Fibroblast of pulmonary artery (primary cell): ENCODE data around the gene METTL1.

Experiments used
- DNase-seq: peaks from one replicate; pipeline ENCODE4 v3.0.0-alpha.2; 2010; ENCODE audit warnings: low read depth
- H3K4me3 ChIP-seq: replicated peaks from 2 replicates; pipeline ENCODE4 v1.5.1; 2011; ENCODE audit warnings: low read depth, mild to moderate bottlenecking, control low read depth, low read length, moderate library complexity
- TF ChIP-seq, protein P1 (sequence below): IDR thresholded peaks from 2 replicates; pipeline ENCODE4 v1.5.1; 2011; ENCODE audit warnings: mild to moderate bottlenecking, control low read depth, low read length, inconsistent platforms; ENCODE audit errors: missing control alignments

METTL1 gene

DNA sequence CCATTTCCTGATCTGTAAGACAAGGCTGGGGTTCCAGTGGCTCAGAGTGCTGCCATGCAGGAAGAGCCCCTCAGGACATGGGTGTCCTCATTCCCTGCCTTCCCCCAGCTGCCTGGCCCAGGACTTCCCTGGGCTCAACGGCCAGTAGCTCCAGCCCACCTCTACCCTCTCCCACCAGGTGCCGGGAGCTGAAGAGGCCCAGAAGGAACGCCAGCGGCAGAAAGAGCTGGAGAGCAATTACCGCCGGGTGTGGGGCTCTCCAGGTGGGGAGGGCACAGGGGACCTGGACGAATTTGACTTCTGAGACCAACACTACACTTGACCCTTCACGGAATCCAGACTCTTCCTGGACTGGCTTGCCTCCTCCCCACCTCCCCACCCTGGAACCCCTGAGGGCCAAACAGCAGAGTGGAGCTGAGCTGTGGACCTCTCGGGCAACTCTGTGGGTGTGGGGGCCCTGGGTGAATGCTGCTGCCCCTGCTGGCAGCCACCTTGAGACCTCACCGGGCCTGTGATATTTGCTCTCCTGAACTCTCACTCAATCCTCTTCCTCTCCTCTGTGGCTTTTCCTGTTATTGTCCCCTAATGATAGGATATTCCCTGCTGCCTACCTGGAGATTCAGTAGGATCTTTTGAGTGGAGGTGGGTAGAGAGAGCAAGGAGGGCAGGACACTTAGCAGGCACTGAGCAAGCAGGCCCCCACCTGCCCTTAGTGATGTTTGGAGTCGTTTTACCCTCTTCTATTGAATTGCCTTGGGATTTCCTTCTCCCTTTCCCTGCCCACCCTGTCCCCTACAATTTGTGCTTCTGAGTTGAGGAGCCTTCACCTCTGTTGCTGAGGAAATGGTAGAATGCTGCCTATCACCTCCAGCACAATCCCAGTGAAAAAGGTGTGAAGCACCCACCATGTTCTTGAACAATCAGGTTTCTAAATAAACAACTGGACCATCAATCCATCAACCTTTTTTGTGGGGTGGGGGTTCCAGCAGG, 51.0 kb downstream of the METTL1 start:
- H3K4me3 ChIP-seq, result no peak overlapping the region
- DNase-seq, result no peak
- TF ChIP-seq, protein P1, sequence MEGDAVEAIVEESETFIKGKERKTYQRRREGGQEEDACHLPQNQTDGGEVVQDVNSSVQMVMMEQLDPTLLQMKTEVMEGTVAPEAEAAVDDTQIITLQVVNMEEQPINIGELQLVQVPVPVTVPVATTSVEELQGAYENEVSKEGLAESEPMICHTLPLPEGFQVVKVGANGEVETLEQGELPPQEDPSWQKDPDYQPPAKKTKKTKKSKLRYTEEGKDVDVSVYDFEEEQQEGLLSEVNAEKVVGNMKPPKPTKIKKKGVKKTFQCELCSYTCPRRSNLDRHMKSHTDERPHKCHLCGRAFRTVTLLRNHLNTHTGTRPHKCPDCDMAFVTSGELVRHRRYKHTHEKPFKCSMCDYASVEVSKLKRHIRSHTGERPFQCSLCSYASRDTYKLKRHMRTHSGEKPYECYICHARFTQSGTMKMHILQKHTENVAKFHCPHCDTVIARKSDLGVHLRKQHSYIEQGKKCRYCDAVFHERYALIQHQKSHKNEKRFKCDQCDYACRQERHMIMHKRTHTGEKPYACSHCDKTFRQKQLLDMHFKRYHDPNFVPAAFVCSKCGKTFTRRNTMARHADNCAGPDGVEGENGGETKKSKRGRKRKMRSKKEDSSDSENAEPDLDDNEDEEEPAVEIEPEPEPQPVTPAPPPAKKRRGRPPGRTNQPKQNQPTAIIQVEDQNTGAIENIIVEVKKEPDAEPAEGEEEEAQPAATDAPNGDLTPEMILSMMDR, result no peak

DNA sequence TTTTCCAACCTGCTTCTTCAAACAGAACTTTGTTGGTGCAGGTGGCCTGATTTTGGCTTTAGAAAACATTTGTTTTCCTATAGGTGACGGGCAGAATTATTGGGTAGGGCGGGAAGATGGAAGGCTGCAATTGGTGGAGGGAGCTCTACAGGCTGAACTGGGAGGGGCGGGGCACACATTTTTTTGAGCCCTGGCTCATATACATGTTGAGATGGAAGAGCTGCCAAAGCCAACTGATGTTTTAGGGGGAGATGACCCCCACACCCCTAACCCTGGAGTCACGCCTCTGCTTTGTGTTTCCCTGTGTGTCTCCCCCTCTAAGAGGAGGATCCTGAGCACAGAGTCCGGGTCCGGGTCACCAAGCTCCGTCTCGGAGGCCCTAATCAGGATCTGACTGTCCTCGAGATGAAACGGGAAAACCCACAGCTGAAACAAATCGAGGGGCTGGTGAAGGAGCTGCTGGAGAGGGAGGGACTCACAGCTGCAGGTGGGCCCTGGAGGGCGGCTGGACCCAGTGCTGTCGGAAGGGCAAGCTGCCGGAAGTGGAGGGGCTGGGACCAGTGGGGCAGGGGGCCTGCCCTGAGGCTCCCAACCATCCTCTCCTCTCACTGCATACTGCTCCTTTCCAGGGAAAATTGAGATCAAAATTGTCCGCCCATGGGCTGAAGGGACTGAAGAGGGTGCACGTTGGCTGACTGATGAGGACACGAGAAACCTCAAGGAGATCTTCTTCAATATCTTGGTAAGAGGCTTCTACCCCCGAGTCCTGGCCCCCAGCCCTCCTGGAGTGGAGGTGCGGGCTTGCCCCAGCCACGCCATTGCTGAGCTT, 51.9 kb downstream of the METTL1 start:
- TF ChIP-seq, protein P1, result no peak
- DNase-seq, result no peak
- H3K4me3 ChIP-seq, result no peak overlapping the region

DNA sequence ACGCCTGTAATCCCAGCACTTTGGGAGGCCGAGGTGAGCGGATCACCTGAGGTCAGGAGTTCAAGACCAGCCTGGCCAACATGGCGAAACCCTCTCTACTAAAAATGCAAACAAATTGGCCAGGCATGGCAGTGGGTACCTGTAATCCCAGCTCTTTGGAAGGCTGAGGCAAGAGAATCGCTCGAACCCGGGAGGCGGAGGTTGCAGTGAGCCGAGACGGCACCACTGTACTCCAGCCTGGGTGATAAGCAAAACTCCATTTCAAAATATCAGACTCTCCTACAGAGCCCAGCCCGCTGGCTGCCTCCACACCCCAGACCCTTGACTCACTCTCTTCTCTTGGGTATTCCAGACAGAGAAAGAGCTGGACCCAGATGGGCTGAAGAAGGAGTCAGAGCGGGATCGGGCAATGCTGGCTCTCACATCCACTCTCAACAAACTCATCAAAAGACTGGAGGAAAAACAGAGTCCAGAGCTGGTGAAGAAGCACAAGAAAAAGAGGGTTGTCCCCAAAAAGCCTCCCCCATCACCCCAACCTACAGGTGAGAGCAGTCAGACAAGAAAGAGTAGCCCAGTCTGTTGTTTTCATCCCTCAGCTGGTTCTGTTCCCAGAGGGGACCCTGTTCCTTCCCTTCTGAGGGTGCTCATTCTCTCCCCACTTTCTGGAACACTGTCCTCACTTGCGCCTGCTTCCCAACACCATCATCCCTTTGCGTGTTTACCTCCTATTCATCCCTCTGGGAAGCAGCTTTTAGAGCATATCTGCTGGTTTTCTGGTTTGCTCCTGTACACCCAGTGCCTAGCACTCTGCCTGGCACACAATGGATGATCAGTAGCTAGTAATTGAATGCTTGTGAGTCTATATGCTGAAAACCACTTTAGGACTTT, 53.0 kb downstream of the METTL1 start:
- TF ChIP-seq, protein P1, result no peak
- no peak overlapping the region for H3K4me3 ChIP-seq
- no peak for DNase-seq
